ENCODE results near the gene CYP2B6. TPM values are rescaled to one million over a fixed set of nuclear protein-coding genes. Genes with fewer than 3 reads are reported as not detected.
"Not testable (repeated sequence)": the region's sequence is repeated elsewhere in the genome, so short reads cannot be mapped to it uniquely, and the experiment has no call there.

CYP2B6 gene
- total RNA-seq, 1 donor from 2014 or later = 1.9 TPM

DNA sequence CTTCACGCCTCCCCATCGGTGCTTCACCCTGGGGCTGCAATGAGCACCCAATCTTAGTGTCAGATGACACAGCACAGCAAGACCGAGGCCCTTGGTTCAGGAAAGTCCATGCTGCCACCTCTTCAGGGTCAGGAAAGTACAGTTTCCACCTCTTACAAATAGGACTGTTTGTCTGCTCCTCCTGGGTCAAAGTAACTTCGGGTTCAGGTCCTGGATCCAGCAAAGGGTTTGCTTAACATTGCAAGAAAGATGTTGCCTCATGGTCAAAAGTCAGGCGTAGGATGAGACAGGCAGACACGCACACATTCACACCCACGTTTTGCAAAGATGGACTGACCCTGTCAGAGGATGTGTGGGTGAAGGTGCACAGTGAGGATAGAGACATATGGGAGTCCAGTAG, 1.6 kb upstream of the CYP2B6 start:
- TF ChIP-seq CTCF (IDR thresholded peaks at IDR 0.05) = no peak
- Histone ChIP-seq H3K27me3 (no peaks in the 10 kb centered on the region), H3K4me1 (no peaks in the 10 kb centered on the region), H3K4me3 (no peak overlapping the region), H3K9me3 (no peaks in the 10 kb centered on the region), H3K27ac (no peak overlapping the region), H3K36me3 (no peaks in the 10 kb centered on the region)
- DNase-seq (no peak), ATAC-seq (no peak)
- intact Hi-C loops (cut with DNase I) = no loop called here

DNA sequence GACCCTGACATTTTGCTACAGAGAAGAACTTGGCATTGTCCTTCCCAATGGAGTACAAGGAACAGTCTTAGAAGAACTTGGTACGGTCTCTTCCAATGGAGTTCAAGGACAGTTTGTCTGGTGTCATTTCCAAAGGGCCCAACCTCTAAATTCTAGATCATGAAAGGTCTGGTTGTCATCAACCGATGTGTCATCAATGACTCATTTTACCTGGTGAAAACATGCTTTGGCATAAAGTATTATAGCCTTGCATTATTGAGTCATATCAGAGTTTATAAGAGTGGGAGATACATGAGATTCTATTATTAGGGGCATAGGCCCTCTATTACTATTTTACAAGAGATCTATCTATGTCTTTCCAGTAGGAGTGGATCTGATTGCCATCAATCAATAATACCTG, 4.3 kb downstream of the CYP2B6 start:
- Histone ChIP-seq H3K27me3 (no peaks in the 10 kb centered on the region), H3K36me3 (no peaks in the 10 kb centered on the region), H3K27ac (no peak overlapping the region), H3K4me3 (no peak overlapping the region), H3K9me3 (no peaks in the 10 kb centered on the region), H3K4me1 (no peaks in the 10 kb centered on the region)
- no peak for TF ChIP-seq CTCF (IDR thresholded peaks at IDR 0.05)
- ATAC-seq (no peak), DNase-seq (no peak)
- intact Hi-C loops (cut with DNase I) = no loop called here

DNA sequence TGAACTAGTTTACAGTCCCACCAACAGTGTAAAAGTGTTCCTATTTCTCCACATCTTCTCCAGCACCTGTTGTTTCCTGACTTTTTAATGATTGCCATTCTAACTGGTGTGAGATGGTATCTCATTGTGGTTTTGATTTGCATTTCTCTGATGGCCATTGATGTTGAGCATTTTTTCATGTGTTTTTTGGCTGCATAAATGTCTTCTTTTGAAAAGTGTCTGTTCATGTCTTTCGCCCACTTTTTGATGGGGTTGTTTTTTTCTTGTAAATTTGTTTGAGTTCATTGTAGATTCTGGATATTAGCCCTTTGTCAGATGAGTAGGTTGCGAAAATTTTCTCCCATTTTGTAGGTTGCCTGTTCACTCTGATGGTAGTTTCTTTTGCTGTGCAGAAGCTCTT, 7.9 kb downstream of the CYP2B6 start:
- intact Hi-C loops (cut with DNase I); H3K4me3 ChIP-seq; H3K27me3 ChIP-seq; H3K36me3 ChIP-seq; H3K27ac ChIP-seq; H3K9me3 ChIP-seq; H3K4me1 ChIP-seq; DNase-seq; ATAC-seq: not testable (repeated sequence)

- TF ChIP-seq CTCF (IDR thresholded peaks at IDR 0.05) = no peak
- peak; percentile 73 for DNase-seq
These were observed 9.2 kb downstream of the CYP2B6 start for GRCh38 chr19:41000310-41000737.

GRCh38 chr19:41001243-41001971, 10.3 kb downstream of the CYP2B6 start:
- intact Hi-C loops (cut with DNase I) = no loop called here
- Histone ChIP-seq H3K27ac (no peak overlapping the region), H3K4me3 (no peak overlapping the region), H3K9me3 (no peaks in the 10 kb centered on the region), H3K36me3 (no peaks in the 10 kb centered on the region), H3K4me1 (no peaks in the 10 kb centered on the region), H3K27me3 (no peaks in the 10 kb centered on the region)
- no peak for TF ChIP-seq CTCF (IDR thresholded peaks at IDR 0.05)
- DNase-seq (no peak), ATAC-seq (no peak)

More at GRCh38 chr19:41000310-41000737, 9.2 kb downstream of the CYP2B6 start:
- intact Hi-C loops (cut with DNase I) = no loop called here
- Histone ChIP-seq H3K27ac (no peak overlapping the region), H3K36me3 (no peaks in the 10 kb centered on the region), H3K27me3 (no peaks in the 10 kb centered on the region), H3K9me3 (no peaks in the 10 kb centered on the region), H3K4me1 (no peaks in the 10 kb centered on the region), H3K4me3 (no peak overlapping the region)
- peak; percentile 65 for ATAC-seq

DNA sequence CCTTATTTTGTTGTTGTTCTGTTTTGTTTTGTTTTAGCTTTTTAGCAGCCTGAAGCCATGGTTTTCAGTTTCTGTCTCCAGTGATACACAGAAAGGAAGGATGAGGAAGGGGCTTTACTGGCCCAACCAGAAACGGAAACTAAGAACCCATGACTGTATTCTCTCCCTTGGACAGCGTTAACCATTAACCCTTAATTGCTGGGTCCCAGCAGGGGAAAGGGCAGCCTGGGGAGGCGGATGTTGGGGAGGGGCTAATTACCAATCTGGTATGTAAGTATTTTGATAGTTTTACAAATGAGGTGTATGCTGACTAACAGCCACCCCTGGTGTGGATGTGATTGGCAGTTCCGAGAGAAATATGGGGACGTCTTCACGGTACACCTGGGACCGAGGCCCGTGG, 12.6 kb downstream of the CYP2B6 start:
- H3K36me3 ChIP-seq; H3K4me3 ChIP-seq; H3K27ac ChIP-seq; ATAC-seq; H3K27me3 ChIP-seq; H3K4me1 ChIP-seq; intact Hi-C loops (cut with DNase I); H3K9me3 ChIP-seq; DNase-seq: not testable (repeated sequence)
